Peyer's patch (tissue), 4 donors: ENCODE data around the gene DSG2.

Experiments used
- POLR2A ChIP-seq, 2 donors: fragments of 450-650 bp; IDR thresholded peaks; one replicate each; pipeline ENCODE4 v1.5.1; 2017; ENCODE audit warnings: antibody characterized with exemption in 2 of 2, mild to moderate bottlenecking in 2 of 2, moderate library complexity in 2 of 2
- TF ChIP-seq, protein P1 (sequence below), 6 experiments: fragments of 450-650 bp in 4 of 6; fragments of 200-600 bp in 2 of 6; sonication (generic) in 1 of 6; IDR thresholded peaks; one replicate each; pipeline ENCODE4 v1.5.1; 2017 to 2019; ENCODE audit warnings: antibody characterized with exemption in 6 of 6, mild to moderate bottlenecking in 3 of 6, moderate library complexity in 1 of 6

- TF ChIP-seq, protein P1, sequence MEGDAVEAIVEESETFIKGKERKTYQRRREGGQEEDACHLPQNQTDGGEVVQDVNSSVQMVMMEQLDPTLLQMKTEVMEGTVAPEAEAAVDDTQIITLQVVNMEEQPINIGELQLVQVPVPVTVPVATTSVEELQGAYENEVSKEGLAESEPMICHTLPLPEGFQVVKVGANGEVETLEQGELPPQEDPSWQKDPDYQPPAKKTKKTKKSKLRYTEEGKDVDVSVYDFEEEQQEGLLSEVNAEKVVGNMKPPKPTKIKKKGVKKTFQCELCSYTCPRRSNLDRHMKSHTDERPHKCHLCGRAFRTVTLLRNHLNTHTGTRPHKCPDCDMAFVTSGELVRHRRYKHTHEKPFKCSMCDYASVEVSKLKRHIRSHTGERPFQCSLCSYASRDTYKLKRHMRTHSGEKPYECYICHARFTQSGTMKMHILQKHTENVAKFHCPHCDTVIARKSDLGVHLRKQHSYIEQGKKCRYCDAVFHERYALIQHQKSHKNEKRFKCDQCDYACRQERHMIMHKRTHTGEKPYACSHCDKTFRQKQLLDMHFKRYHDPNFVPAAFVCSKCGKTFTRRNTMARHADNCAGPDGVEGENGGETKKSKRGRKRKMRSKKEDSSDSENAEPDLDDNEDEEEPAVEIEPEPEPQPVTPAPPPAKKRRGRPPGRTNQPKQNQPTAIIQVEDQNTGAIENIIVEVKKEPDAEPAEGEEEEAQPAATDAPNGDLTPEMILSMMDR (IDR thresholded peaks at IDR 0.05): no peak
- TF ChIP-seq POLR2A (IDR thresholded peaks at IDR 0.05): no peak
Observed at GRCh38 chr18:31581498-31582197, 83.7 kb downstream of the DSG2 start.
